ENCODE results near the gene CYTH4. TPM values are rescaled to one million over a fixed set of nuclear protein-coding genes. Genes with fewer than 3 reads are reported as not detected.

Gene CYTH4
- total and polyA plus RNA-seq, 2 of the 13 experiments (the other 11 are each of a cell fraction or from before 2014, with no cell fraction given): not detected

DNA sequence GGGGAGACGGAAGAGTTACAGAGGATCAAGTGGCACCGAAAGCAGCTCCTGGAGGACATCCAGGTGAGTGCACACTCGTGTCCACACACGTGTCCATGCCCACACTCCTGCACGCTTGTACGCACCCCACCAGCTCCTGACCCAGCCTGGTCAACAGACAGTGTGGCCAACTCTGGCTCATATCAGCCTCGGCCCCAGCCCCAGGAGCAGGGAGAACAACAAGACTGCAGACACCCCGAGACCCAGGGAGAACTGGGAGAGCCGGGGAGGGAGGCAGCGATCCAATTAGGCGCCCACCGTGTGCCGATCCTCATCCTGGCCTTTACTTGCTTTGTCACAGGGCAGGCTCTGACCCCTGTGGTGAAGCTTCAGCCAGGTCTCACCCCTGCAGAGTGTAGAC is 10.3 kb downstream of the CYTH4 start:
- ChIA-PET POLR2A (no interaction called here), CTCF (ENCODE audit: low intra/inter-chr PET ratio, low total read pairs) (no interaction called here)
- no peak for ATAC-seq
- H3K4me2 ChIP-seq (ENCODE audit: low read depth, low read length): no peak overlapping the region
- H2AFZ ChIP-seq (ENCODE audit: low read length): no peak overlapping the region
- H3K27ac ChIP-seq (ENCODE audit: extremely low read length, insufficient read depth, low read length): no peak overlapping the region
- intact Hi-C loops (cut with micrococcal nuclease; ENCODE audit: unreplicated experiment): no loop called here
- peaks cover 1 to 14% of the 10 kb centered on the region in 2 experiments; a peak in 4 of 5 replicates for H3K27me3 ChIP-seq (ENCODE audit: control insufficient read depth in 1 of 2, insufficient read depth in 2 of 2, low read length in 2 of 2)
- in situ Hi-C loops (cut with HindIII; ENCODE audit: extremely low pct_ligation_motif_present, low pct_unique_long_range_greater_than_20kb): no loop called here
- DNase-seq (ENCODE audit: low spot score): no peak
- no peaks in the 10 kb centered on the region for H3K9me3 ChIP-seq (ENCODE audit: low read length)
- no peaks in the 10 kb centered on the region for H3K79me2 ChIP-seq (ENCODE audit: insufficient read depth, low read length)
- peaks cover 5% of the 10 kb centered on the region; the same call in 1 of the 2 replicates for H4K20me1 ChIP-seq (ENCODE audit: insufficient read depth, low read length)
- no peak overlapping the region for H3K4me3 ChIP-seq (replicated peaks in 1 of 3; ENCODE audit: insufficient read depth in 1 of 3, low read depth in 2 of 3, low read length in 3 of 3)
- FAIRE-seq: no peak
- no TSS peak for BruUV-seq (replicated peaks)
- H3K4me1 ChIP-seq (ENCODE audit: insufficient read depth, low read length): no peaks in the 10 kb centered on the region
- no peaks in the 10 kb centered on the region for H3K36me3 ChIP-seq (replicated peaks in 1 of 2; ENCODE audit: control insufficient read depth in 1 of 2, insufficient read depth in 2 of 2, low read length in 2 of 2)
- WGBS (ENCODE audit: low lambda C conversion rate): 54% methylated on average over 12 of the region's 13 CpGs
- no peak overlapping the region for H3K9ac ChIP-seq (ENCODE audit: insufficient read depth, low read depth, low read length)
- TF ChIP-seq ZC3H13 (CRISPR knock-in tag; IDR thresholded peaks at IDR 0.05): no peak
- no peak for TF ChIP-seq RCOR2 (CRISPR knock-in tag; IDR thresholded peaks at IDR 0.05)
- TF ChIP-seq, protein P1, sequence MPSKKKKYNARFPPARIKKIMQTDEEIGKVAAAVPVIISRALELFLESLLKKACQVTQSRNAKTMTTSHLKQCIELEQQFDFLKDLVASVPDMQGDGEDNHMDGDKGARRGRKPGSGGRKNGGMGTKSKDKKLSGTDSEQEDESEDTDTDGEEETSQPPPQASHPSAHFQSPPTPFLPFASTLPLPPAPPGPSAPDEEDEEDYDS (CRISPR knock-in tag; IDR thresholded peaks at IDR 0.05): no peak
- TF ChIP-seq ZNF224 (CRISPR knock-in tag; IDR thresholded peaks at IDR 0.05): no peak
- no peak for TF ChIP-seq ZNF558 (CRISPR knock-in tag; IDR thresholded peaks at IDR 0.05; ENCODE audit: borderline replicate concordance)
- TF ChIP-seq, protein P2, sequence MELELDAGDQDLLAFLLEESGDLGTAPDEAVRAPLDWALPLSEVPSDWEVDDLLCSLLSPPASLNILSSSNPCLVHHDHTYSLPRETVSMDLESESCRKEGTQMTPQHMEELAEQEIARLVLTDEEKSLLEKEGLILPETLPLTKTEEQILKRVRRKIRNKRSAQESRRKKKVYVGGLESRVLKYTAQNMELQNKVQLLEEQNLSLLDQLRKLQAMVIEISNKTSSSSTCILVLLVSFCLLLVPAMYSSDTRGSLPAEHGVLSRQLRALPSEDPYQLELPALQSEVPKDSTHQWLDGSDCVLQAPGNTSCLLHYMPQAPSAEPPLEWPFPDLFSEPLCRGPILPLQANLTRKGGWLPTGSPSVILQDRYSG (CRISPR knock-in tag; IDR thresholded peaks at IDR 0.05): no peak

DNA sequence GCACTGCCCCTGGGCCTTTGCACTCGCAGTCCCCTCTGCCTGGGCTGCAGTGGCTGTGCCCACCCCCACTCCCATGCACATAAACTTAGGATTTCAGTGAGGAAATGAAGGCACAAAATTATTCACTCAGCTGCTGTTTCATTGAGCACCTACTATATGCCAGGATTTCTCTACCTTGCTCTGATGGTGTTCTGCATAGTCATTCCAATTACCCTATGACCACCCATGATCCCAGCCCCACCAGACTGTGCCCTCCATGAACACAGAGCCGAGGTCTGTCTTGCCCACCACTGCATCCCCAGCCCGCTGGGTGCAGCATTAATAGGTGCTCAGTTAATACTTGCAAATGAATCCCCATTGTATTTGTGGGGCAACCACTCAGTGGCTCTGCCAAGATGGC is 10.9 kb downstream of the CYTH4 start:
- no peak for DNase-seq (ENCODE audit: low spot score)
- Histone ChIP-seq H3K27me3 (ENCODE audit: control insufficient read depth in 1 of 2, insufficient read depth in 2 of 2, low read length in 2 of 2) (peaks cover 1 to 13% of the 10 kb centered on the region in 2 experiments; a peak in 3 of 5 replicates), H3K4me3 (replicated peaks in 1 of 3; ENCODE audit: insufficient read depth in 1 of 3, low read depth in 2 of 3, low read length in 3 of 3) (no peak overlapping the region), H3K79me2 (ENCODE audit: insufficient read depth, low read length) (no peaks in the 10 kb centered on the region), H3K36me3 (replicated peaks in 1 of 2; ENCODE audit: control insufficient read depth in 1 of 2, insufficient read depth in 2 of 2, low read length in 2 of 2) (no peaks in the 10 kb centered on the region), H3K9me3 (ENCODE audit: low read length) (no peaks in the 10 kb centered on the region), H3K4me2 (ENCODE audit: low read depth, low read length) (no peak overlapping the region), H4K20me1 (ENCODE audit: insufficient read depth, low read length) (peaks cover 5% of the 10 kb centered on the region; the same call in 1 of the 2 replicates), H3K4me1 (ENCODE audit: insufficient read depth, low read length) (no peaks in the 10 kb centered on the region), H3K9ac (ENCODE audit: insufficient read depth, low read depth, low read length) (no peak overlapping the region), H3K27ac (ENCODE audit: extremely low read length, insufficient read depth, low read length) (no peak overlapping the region), H2AFZ (ENCODE audit: low read length) (no peak overlapping the region)
- CTCF ChIA-PET (ENCODE audit: low intra/inter-chr PET ratio, low total read pairs): no interaction called here
- no TSS peak for BruUV-seq (replicated peaks)
- no peak for FAIRE-seq
- in situ Hi-C loops (cut with HindIII; ENCODE audit: extremely low pct_ligation_motif_present, low pct_unique_long_range_greater_than_20kb) (no loop called here), intact Hi-C loops (cut with micrococcal nuclease; ENCODE audit: unreplicated experiment) (no loop called here)
- no peak for ATAC-seq
- POLR2A ChIA-PET: no interaction called here
- 0% methylated on average over 1 of the region's 3 CpGs for WGBS (ENCODE audit: low lambda C conversion rate)
- TF ChIP-seq ZNF431 (CRISPR knock-in tag; IDR thresholded peaks at IDR 0.05; ENCODE audit: borderline replicate concordance, low read depth): no peak
- TF ChIP-seq, protein P3, sequence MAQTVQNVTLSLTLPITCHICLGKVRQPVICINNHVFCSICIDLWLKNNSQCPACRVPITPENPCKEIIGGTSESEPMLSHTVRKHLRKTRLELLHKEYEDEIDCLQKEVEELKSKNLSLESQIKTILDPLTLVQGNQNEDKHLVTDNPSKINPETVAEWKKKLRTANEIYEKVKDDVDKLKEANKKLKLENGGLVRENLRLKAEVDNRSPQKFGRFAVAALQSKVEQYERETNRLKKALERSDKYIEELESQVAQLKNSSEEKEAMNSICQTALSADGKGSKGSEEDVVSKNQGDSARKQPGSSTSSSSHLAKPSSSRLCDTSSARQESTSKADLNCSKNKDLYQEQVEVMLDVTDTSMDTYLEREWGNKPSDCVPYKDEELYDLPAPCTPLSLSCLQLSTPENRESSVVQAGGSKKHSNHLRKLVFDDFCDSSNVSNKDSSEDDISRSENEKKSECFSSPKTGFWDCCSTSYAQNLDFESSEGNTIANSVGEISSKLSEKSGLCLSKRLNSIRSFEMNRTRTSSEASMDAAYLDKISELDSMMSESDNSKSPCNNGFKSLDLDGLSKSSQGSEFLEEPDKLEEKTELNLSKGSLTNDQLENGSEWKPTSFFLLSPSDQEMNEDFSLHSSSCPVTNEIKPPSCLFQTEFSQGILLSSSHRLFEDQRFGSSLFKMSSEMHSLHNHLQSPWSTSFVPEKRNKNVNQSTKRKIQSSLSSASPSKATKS (CRISPR knock-in tag; IDR thresholded peaks at IDR 0.05): no peak
- TF ChIP-seq, protein P4, sequence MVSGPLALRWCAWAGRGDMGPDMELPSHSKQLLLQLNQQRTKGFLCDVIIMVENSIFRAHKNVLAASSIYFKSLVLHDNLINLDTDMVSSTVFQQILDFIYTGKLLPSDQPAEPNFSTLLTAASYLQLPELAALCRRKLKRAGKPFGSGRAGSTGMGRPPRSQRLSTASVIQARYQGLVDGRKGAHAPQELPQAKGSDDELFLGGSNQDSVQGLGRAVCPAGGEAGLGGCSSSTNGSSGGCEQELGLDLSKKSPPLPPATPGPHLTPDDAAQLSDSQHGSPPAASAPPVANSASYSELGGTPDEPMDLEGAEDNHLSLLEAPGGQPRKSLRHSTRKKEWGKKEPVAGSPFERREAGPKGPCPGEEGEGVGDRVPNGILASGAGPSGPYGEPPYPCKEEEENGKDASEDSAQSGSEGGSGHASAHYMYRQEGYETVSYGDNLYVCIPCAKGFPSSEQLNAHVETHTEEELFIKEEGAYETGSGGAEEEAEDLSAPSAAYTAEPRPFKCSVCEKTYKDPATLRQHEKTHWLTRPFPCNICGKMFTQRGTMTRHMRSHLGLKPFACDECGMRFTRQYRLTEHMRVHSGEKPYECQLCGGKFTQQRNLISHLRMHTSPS (CRISPR knock-in tag; IDR thresholded peaks at IDR 0.05; ENCODE audit: low read depth): no peak
- no peak for TF ChIP-seq RFXAP (CRISPR knock-in tag; IDR thresholded peaks at IDR 0.05; ENCODE audit: borderline replicate concordance)
- TF ChIP-seq ZNF782 (CRISPR knock-in tag; IDR thresholded peaks at IDR 0.05; ENCODE audit: borderline replicate concordance): no peak
- no peak for TF ChIP-seq MXD4 (CRISPR knock-in tag; IDR thresholded peaks at IDR 0.05)
- TF ChIP-seq SNAPC2 (CRISPR knock-in tag; IDR thresholded peaks at IDR 0.05): no peak
